Measurements from ENCODE around the gene ALDH16A1.

The ALDH16A1 gene

DNA sequence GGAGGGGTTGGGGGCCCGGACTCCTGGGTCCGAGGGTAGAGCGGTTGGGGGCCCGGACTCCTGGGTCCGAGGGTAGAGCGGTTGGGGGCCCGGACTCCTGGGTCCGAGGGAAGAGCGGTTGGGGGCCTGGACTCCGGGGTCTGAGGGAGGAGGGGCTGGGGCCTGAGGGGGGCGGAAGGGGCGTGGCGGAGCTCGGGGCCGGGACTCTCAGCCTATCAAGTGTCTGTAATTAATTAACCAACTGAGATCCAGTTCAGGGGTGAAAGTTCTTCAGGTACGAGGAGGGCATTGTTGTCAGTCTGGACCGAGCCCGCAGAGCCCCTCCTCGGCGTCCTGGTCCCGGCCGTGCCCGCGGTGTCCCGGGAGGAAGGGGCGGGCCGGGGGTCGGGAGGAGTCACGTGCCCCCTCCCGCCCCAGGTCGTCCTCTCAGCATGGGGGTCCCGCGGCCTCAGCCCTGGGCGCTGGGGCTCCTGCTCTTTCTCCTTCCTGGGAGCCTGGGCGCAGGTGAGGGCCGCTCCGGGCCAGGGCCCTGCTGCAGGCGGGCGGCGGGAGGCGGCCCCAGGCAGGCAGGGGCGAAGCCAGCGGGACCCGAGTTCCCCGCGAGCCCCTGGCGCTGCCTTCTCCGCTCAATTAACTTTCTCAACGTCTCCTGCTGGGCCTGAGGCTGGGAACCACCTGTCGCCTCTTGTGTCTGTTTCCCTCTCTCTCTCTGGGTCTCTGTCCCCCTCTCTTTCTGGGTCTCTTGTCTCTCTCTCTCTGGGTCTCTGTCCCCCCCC lies 60.1 kb downstream of the ALDH16A1 start:
- peak; percentile 55 for DNase-seq (ENCODE audit: low read depth, low spot score)

DNA sequence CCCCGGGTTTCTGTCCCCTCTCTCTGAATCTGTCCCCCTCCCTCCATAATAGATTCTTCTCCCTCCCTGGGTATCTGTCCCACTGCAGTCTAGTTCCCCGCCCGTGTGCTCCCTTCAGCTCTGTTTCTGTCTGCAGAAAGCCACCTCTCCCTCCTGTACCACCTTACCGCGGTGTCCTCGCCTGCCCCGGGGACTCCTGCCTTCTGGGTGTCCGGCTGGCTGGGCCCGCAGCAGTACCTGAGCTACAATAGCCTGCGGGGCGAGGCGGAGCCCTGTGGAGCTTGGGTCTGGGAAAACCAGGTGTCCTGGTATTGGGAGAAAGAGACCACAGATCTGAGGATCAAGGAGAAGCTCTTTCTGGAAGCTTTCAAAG lies 60.7 kb downstream of the ALDH16A1 start:
- no peak for DNase-seq (ENCODE audit: low read depth, low spot score)

DNA sequence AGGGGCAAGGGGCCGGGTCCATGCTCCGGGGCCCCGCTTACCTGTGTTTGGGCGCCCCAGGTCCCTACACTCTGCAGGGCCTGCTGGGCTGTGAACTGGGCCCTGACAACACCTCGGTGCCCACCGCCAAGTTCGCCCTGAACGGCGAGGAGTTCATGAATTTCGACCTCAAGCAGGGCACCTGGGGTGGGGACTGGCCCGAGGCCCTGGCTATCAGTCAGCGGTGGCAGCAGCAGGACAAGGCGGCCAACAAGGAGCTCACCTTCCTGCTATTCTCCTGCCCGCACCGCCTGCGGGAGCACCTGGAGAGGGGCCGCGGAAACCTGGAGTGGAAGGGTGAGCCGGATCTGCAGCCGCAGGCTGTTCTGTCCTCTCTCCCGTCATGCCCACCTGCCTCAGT lies 61.1 kb downstream of the ALDH16A1 start:
- DNase-seq (ENCODE audit: low read depth, low spot score) = no peak

DNA sequence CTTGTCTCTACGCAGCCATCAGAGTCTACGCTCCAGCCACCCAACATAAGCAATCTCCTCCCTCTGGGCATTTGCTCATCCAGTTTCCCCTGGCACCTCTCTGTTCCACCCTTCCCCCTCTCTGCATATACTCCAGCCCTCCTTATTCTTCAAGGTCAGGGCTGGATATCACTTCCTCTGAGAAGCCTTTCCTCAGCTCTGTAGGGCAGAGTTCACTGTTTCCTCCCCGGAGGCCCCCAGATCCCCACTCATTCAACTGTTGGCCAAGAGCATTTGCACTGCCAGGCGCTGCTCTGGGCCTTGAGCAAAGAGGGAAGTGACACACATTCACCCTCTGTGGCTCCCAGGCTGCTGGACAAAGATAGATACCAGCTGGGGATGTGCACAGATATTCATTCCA lies 62.7 kb downstream of the ALDH16A1 start:
- DNase-seq (ENCODE audit: low read depth, low spot score) = no peak

DNA sequence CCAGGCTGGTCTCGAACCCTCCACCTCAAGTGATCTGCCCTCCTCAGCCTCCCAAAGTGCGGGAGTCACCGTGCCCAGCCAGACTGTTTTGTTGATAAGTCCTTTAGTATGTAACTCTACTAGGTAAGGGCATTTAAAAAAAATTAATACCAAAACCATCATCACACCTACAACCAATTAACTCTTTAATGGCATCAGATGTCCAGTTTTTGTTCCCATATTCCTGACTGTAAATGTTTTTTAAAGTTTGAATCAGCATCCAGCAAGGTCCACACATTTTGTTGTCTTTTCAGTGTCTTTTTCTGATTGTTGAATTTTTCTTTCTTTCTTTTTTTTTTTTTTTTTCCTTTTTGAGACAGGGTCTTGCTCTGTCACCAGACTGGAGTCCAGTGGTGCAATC lies 65.0 kb downstream of the ALDH16A1 start:
- DNase-seq (ENCODE audit: low read depth, low spot score) = no peak

Data from astrocyte of the hippocampus (primary cell).